GM21423 (cell line): ENCODE data around the gene PTGDR.

Experiments used
- ATAC-seq: cut with Tn5 transposase; IDR thresholded peaks from one replicate; pipeline ENCODE4 v1.9.1; 2021; ENCODE audit warnings: mild to moderate bottlenecking, moderate library complexity; ENCODE audit not compliant: unreplicated experiment

Gene PTGDR, protein sequence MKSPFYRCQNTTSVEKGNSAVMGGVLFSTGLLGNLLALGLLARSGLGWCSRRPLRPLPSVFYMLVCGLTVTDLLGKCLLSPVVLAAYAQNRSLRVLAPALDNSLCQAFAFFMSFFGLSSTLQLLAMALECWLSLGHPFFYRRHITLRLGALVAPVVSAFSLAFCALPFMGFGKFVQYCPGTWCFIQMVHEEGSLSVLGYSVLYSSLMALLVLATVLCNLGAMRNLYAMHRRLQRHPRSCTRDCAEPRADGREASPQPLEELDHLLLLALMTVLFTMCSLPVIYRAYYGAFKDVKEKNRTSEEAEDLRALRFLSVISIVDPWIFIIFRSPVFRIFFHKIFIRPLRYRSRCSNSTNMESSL

DNA sequence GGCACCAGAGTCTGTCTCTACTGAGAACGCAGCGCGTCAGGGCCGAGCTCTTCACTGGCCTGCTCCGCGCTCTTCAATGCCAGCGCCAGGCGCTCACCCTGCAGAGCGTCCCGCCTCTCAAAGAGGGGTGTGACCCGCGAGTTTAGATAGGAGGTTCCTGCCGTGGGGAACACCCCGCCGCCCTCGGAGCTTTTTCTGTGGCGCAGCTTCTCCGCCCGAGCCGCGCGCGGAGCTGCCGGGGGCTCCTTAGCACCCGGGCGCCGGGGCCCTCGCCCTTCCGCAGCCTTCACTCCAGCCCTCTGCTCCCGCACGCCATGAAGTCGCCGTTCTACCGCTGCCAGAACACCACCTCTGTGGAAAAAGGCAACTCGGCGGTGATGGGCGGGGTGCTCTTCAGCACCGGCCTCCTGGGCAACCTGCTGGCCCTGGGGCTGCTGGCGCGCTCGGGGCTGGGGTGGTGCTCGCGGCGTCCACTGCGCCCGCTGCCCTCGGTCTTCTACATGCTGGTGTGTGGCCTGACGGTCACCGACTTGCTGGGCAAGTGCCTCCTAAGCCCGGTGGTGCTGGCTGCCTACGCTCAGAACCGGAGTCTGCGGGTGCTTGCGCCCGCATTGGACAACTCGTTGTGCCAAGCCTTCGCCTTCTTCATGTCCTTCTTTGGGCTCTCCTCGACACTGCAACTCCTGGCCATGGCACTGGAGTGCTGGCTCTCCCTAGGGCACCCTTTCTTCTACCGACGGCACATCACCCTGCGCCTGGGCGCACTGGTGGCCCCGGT is at the start of gene PTGDR:
Gene PTGDR (plus strand): TSS at position 198 of the 778 bp plus-strand sequence. CDS start 117 bp downstream, at position 315.
- no peak for ATAC-seq

DNA sequence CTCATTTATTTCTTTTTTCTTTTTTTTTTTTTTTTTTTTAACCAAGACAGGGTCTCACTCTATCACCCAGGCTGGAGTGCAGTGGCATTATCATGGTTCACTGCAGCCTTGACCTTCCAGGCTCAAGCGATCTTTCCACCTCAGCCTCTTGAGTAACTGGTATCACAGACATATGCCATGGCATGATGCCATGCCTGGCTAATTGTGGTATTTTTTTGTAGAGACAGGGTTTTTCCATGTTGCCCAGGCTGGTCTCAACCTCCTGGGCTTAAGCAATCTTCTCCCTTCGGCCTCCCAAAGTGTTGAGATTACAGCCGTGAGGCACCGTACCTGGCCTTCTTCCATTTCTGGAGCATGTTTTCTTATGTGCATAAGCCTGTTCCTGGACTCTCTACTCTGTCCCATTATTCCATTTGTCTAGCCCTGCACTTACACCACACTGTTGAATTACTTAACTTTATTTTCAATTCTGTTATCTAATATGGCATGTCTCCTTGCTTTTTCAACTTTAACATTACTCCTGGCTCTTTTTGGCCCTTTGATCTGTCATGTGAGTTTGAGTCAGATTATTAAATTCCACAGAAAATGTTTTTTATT is 47.9 kb upstream of the PTGDR start:
- no peak for ATAC-seq

DNA sequence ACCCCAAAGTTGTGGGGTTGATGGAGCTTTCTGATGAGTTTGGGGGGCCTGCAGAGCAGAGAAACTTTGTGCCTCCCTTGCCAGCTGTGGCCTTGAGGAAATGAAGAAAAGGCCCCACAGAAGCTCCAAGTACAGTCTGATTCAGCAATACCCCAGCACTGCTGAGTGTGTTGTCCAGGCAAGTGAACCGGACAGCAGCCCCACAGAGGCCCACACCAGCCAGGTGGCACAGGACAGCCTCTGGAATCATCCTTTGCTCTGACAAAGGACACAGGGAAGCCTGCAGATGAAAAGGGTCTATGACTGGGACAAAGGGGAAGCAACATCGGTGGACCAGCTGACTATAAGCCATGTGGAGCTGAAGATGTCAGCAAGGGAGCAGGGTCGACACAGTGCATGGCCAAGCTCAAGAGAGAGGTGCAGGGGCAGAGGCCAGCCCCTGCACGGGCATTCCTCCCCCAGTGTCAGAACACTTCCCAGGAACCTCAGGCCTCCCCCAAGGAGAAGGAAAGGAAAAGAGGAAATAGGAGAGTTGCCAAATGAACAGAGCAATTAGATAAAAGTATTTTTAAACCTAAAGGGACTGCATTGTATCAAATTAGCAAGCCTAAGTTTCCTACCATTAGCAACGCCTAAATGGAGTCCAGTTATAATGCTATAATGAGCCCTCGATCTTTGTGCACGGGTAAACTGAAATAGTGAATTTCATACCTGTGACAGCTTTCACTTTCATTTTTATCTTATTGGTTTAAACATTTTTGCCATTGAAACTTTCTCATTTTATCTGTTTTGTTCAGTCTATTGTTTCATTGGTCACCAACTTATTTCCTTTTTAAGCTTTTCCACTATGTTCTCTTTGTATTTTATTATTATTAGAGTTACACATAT is 46.3 kb upstream of the PTGDR start:
- no peak for ATAC-seq

DNA sequence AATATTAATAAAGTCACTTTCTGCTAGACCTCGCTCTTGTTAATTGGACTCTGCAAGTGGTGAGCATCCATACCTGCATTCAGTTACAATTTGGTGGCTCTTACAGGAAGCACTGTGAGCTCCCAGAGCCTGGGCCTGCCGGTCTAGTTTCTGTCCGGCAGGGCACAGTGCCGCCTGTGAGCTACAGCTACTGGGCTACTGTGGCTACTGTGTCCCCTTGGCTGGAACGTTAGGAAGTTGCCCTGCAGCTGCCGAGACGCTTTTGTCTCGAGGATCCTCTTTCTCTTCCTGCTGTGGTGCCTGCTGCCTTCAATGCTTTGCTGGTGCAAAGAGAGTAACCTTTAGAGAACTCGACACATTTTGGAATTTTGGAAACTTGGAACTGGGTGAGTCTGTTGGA is 44.6 kb upstream of the PTGDR start:
- no peak for ATAC-seq

DNA sequence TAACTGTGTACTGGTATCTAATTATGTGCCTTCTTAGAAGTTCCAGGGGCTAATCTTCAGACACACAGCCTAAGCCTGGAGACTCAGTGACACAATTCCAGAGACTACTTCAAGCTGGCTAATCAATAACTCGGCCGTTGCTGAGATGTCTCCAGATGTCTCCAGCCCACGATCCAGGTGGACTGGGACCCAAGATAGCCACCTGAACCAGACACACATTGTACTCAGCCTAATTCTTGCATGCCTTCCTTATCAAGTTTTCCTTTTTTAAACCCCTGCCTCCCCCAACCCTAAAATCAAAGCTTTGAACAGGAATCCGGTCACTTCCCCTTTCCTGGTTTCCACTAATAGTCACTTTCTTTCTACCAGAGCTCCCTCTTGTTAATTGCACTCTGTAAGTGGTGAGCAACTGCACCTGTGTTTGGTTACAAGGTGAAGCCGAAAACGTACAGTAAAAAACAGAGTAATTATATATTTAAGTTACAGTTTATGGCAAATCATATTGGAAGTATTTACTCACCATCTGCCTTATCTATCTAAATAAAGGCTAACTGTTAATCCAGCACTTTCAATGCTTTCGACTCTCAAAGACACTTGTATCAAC is 39.8 kb upstream of the PTGDR start:
- no peak for ATAC-seq

DNA sequence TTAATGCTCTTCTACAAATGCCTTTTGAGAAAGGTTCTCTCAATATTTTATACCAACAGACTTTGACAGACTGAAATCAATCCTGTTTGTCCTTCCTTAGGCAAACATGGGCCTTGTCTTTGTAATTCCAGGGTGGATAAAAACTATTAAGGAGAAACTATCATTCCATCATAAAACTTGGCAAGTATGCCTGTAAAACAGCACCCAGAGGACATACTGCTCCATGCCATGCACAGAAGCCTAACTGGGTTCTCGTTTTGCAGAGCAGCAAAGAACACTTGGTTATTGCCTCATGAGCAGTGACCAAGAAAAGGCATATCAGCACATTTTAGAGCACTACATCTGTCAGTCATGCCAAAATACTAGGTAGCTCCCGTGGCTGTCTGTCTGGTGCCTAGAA is 33.8 kb upstream of the PTGDR start:
- ATAC-seq: no peak

DNA sequence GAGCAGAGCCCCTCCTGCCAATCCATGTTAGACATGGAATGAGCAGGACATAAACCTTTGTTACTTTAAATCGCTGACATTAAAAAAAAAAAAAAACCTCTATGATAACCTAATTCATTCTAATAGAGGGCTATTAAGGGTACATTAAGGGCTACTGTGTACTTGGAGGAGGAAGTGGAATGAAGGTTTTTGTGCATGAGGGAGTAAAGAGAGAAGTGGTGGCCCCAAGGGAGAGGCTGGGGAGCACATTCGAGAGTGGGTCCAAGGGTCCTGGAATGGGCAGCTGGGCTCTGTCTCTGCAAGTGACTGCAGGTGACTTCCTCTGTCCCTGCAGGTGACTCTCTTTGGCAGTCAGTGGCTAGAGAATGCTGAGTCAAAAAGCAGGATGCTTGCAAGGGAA is 32.1 kb upstream of the PTGDR start:
- no peak for ATAC-seq

DNA sequence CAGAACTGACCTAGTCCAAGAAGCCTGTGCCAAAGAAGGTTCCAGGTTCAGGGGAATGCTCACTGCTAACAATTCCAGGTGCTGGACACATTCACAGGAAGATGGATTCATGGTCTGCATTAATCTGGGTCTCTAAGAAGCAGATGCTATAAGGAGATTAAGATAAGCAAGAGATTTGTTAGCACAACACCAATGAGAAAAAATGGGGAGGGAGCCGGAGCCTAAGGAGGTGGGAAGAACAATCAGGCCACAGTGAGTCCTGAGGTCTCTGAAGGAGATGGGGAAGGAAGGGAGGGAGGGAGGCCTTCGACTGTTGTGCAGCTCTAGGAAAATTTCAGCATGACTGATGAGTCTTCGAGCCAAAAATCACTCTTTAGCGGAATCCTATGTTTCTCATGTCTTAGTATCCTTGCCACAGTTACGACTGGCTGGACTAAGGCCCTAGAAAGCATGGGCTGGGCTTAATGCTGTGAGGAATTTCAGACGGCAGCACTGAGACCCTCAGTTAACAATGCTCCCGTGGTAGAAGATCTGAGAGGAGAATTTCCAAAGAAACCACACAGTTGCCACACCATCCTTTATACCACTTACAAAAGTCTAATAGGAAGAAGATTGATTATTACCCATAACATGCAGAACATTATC is 31.5 kb upstream of the PTGDR start:
- no peak for ATAC-seq

DNA sequence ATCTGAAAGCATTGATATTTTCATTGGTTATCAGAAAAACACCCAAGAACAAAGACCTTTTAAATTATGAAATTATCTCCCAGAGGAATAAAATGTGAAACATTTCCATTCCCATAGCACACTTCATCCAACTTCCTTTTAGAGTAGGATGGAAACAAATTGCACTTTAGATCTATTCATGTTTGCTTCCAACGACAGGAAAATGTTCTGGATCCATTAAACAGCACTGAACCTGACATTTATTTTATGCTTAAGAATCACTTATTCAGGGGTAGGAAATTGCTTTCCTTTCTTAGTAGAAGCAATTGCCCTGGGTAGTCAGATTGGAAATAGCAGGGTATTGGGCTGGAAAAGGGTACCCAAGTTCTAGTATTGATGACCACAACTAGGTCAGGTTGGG is 28.8 kb upstream of the PTGDR start:
- no peak for ATAC-seq

DNA sequence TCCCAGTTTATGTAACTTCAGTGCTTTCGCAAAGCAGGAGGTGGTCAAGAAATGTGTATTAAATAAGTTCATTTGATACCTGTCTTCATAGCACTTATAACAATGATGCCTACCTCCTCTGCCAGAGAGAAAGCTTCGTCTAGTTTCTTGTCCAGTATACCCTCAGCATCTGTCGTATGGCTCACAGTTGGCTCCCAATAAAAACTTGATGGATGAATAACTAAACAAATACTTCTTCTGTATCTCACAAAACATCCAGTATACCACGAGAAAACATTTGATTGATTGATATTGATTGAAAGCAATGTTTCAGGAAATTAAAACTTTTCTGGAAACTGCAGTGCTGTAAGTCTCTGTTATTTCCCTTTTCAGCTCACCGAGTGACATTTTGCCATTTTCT is 26.9 kb upstream of the PTGDR start:
- no peak for ATAC-seq

DNA sequence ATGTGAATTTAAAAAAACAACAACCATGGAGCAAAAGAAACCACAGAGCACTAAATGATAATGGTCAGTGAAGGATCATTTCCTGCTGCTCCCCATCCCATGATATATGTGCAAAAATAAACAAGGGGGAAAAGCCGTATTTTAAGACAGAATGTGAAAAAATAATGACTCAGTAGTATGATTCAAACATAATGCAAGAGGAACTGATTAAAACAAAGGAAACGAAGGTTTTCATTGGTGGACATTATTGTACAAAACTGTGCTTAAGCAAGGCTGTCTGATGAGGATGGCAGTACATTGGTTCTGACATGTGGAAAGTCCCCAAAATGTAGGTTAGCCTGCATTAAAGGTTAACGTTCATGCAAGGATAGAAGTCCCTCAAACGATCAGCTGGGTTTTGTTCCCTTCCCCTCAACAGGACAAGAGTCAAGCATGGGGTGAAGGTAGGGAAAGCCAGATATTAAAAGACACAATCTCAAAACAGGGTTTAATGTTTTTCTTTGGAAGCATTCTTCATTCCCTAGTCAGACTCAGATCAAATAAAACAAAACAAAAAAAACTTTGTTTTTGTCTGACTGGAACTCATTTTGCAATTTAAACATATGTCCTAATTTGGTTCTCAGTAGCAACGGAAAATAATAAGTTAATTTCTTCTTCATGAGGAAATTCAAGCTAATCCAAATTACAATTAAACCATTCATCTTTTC is 26.3 kb upstream of the PTGDR start:
- ATAC-seq: no peak

DNA sequence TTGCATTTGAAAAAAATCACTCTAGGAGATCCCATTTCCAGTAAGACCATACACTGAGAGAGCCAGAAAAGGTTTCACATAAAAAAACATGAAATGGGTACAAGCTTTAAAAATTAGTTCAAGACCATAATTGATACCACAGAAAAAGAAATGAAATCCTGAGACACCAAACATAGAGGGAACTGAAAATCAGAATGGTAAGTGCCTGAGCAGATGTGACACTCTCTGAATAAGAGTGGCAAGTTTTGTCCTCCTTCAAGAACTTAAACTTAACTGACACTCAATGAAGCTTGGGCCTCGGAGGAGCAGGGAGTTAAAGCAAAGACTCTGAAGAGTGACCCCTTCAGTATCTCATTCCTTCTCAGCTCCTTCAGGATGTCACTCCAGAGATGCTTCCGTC is 23.2 kb upstream of the PTGDR start:
- ATAC-seq: peak; percentile 79

DNA sequence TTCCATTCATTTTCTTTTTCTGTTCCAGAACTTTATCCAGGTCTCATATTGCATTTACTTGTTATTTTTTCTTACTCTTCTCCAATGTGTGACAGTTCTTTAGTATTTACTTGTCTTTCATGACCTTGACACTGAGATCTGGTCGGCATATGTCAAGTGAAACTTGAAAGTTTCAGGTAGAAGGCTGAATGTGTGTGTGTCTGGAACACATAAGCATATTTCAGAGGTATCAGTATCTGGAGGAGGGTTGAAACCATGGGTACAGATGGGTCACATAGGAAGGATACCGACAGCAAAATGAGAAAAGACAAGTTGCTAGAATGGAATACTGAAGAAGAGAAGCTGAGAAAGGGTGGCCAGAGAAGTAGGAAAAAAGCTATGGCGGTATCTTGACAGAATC is 22.5 kb upstream of the PTGDR start:
- ATAC-seq: peak; percentile 53

DNA sequence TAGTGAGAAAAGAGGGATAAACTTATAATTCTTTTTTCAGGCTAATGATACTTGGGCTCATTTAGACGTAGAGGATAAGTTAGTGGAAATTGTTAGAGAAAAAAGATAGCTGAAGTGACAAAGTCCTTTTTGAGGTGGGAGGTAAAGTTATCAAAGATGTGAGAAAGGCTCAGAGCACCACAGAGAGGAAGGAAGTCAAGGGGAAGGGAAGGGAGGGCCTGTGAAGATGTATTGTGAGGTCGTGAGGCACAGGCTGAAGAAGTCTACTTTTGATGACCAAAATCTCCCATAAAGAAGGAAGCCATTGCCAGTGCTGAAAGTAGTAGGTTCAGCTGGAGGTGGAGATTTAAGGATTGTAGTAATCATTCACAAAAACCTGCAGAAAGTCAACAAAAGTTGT is 19.4 kb upstream of the PTGDR start:
- ATAC-seq: no peak

DNA sequence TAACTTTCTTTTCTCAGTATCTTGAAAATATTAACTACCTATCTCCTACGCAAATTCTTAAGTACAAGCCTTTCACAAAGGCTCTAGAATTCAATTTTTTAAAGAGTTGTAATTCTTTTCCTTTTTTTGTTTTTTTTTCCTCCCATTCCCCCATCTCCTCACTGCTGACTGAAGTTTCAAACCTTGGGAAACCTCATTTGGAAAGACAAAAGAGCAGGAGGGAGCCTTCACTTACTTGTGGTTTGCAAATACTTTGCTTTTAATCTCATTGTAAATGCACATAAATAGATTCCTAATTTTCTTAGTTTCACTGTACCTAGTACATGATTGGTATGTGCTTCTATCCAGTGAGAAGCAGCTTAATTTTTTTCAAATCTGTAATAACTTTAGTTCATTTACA is 15.8 kb upstream of the PTGDR start:
- ATAC-seq: no peak

DNA sequence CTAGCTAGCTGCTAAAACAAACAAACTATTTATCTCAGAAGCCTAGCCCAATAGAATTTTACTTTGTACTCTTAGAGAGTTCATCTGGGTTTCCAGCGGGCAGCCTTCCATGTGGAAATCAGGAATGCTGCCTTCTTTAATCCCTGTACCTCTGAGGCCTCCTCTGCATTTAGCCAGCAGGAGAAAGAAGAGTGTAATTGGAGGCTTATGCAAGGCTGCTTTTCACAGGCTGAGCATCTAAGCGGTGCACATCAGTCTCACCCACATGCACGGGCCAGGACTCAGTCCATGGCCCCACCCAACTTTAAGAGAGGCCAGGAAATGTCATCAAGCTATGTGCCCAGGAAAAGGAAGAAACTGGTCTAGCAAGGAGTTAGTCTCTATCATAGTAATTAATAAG is 14.0 kb upstream of the PTGDR start:
- ATAC-seq: no peak

DNA sequence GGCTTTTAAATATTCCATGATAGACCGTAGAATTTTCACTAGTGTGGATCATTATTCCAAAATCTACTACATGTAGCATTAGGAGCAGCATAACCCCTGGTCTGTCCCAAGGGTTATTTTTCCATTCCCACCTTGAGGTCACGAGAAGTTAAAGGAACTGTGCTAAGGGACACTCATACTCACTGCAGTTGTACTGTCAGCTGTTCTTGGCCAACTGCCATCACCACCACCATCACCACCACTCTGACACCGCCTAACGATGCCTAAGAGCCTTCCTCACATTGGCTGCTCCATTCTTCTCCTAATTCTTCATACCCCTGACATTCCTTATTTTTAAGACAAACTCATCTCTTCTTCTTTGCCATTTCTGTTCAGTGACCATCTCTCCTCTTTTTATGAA is 13.4 kb upstream of the PTGDR start:
- ATAC-seq: no peak

DNA sequence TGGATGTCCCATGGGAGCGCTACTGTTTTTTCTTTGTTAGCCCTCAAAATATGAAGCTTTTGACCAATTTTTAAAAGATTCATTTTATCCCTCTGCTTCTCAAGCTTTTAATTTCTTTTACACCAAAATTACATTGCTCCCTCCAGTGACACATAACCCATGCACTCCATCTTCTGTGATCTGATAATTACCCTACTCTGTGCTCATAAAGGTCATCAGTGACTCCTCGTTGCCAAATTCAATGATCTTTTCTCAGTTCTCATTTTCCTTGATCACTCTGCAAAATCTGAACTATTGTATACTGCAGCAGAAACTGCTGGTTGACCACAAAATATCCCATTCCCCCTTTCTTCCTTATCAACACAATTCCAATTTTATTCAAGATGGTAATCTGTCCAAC is 8.7 kb upstream of the PTGDR start:
- no peak for ATAC-seq

DNA sequence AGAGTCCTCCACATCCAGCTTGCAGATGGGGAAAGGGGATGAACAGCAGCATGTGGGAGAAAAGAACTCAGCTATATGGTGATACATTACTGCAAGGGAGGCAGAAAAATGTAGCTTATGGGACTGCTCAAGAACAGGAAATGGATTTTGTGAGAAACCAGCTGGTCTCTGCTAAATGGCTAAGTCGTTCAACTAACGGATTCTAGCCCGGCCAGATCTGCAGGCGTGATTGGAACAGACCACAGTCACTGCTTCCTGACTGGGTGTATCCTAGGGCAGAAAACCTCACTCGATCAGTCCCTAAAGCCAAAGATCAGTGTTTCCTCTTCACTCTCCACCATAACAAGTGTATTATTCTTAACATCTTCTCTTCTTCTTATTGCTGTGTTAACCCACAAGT is 8.1 kb upstream of the PTGDR start:
- ATAC-seq: no peak

DNA sequence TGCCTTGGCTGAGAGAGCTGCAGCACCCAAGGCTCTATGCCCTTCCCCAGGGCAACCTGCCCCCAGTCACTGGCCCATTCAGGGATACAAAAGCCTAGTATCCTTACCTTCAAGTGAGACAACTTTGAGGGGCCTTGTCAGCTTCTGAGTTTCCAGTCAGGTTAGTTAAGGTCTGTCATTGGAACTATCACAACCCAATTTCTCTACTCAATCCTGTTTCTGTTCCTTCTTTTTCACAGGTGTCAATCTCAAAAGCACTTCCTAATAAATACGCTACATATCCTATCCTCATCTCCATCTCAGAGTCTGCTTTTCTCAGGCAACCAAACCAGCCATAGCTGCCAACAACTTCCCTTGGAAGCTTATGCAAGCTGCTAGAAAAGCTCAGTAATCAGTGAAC is 4.9 kb upstream of the PTGDR start:
- ATAC-seq: no peak
